ENCODE measurements around the gene CLEC4A.

DNA sequence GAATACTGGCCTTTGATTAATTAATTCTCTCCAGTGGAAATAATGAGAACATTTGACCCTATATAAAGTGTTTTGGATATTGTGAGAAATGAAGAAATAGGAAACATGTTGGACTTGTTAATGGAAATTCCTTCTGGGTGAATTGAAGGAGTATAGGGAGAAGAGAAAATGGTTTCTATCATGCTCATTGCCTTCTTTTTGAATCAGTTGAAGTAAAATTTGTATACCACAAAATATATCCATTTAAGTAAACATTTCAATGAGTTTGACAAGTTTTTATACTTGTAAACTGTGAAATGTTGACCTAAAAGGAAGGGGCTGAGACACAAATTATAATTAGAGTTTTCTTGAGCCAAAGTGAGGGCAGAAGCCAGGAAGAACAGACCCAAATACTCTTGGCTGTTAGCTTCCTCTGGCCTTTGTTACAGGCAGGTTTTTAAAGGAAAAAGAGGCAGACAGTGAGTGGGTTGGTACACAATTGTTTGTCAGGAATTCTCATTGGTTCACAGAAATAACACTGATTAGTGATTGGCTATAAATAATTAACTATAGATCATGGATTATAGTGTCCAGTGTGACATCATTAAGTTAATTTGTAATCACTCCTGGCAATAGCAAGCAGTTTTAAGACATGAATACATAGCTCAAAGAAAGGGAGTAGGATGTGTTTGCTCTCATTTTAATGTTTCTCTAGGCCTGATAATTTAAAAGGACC, 34.2 kb downstream of the CLEC4A start:
- TF ChIP-seq, protein P1, sequence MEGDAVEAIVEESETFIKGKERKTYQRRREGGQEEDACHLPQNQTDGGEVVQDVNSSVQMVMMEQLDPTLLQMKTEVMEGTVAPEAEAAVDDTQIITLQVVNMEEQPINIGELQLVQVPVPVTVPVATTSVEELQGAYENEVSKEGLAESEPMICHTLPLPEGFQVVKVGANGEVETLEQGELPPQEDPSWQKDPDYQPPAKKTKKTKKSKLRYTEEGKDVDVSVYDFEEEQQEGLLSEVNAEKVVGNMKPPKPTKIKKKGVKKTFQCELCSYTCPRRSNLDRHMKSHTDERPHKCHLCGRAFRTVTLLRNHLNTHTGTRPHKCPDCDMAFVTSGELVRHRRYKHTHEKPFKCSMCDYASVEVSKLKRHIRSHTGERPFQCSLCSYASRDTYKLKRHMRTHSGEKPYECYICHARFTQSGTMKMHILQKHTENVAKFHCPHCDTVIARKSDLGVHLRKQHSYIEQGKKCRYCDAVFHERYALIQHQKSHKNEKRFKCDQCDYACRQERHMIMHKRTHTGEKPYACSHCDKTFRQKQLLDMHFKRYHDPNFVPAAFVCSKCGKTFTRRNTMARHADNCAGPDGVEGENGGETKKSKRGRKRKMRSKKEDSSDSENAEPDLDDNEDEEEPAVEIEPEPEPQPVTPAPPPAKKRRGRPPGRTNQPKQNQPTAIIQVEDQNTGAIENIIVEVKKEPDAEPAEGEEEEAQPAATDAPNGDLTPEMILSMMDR (conservative IDR thresholded peaks at IDR 0.05; ENCODE audit: low read depth in 2 of 2), result no peak
- no peak for TF ChIP-seq POLR2AphosphoS5 (IDR thresholded peaks at IDR 0.05; ENCODE audit: low read depth)
- TF ChIP-seq EZH2 (IDR thresholded peaks at IDR 0.05; ENCODE audit: low read depth, unreplicated experiment), result no peak
- no peak for TF ChIP-seq CREB1 (CRISPR knock-in tag; IDR thresholded peaks at IDR 0.05; ENCODE audit: low read depth)
- no peak for TF ChIP-seq ZNF114 (CRISPR knock-in tag; IDR thresholded peaks at IDR 0.05)
- TF ChIP-seq, protein P2, sequence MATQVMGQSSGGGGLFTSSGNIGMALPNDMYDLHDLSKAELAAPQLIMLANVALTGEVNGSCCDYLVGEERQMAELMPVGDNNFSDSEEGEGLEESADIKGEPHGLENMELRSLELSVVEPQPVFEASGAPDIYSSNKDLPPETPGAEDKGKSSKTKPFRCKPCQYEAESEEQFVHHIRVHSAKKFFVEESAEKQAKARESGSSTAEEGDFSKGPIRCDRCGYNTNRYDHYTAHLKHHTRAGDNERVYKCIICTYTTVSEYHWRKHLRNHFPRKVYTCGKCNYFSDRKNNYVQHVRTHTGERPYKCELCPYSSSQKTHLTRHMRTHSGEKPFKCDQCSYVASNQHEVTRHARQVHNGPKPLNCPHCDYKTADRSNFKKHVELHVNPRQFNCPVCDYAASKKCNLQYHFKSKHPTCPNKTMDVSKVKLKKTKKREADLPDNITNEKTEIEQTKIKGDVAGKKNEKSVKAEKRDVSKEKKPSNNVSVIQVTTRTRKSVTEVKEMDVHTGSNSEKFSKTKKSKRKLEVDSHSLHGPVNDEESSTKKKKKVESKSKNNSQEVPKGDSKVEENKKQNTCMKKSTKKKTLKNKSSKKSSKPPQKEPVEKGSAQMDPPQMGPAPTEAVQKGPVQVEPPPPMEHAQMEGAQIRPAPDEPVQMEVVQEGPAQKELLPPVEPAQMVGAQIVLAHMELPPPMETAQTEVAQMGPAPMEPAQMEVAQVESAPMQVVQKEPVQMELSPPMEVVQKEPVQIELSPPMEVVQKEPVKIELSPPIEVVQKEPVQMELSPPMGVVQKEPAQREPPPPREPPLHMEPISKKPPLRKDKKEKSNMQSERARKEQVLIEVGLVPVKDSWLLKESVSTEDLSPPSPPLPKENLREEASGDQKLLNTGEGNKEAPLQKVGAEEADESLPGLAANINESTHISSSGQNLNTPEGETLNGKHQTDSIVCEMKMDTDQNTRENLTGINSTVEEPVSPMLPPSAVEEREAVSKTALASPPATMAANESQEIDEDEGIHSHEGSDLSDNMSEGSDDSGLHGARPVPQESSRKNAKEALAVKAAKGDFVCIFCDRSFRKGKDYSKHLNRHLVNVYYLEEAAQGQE (IDR thresholded peaks at IDR 0.05; ENCODE audit: unreplicated experiment), result no peak
- no peak for TF ChIP-seq STAT1 (IDR thresholded peaks at IDR 0.05; ENCODE audit: unreplicated experiment)
- no peak for TF ChIP-seq EZH2phosphoT487 (IDR thresholded peaks at IDR 0.05; ENCODE audit: unreplicated experiment)

Measured in GM23338 (cell line).